ENCODE data around the gene RANGAP1.

- TF ChIP-seq POLR2A (IDR thresholded peaks at IDR 0.05) = no peak
- TF ChIP-seq, protein P1, sequence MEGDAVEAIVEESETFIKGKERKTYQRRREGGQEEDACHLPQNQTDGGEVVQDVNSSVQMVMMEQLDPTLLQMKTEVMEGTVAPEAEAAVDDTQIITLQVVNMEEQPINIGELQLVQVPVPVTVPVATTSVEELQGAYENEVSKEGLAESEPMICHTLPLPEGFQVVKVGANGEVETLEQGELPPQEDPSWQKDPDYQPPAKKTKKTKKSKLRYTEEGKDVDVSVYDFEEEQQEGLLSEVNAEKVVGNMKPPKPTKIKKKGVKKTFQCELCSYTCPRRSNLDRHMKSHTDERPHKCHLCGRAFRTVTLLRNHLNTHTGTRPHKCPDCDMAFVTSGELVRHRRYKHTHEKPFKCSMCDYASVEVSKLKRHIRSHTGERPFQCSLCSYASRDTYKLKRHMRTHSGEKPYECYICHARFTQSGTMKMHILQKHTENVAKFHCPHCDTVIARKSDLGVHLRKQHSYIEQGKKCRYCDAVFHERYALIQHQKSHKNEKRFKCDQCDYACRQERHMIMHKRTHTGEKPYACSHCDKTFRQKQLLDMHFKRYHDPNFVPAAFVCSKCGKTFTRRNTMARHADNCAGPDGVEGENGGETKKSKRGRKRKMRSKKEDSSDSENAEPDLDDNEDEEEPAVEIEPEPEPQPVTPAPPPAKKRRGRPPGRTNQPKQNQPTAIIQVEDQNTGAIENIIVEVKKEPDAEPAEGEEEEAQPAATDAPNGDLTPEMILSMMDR (IDR thresholded peaks at IDR 0.05) = no peak
Measured at GRCh38 chr22:41262250-41262765, 23.7 kb downstream of the RANGAP1 start.
